Stimulated activated CD4-positive, alpha-beta T cell treated with anti-CD3 and anti-CD28 coated beads, Interleukin-1b, Interleukin-23, amount 100 ng/mL, for 4 hours (primary cell): ENCODE data around the gene CLTC.

ENCODE experiments used
- DNase-seq, 2 donors: peaks; one replicate each; pipeline ENCODE4 v3.0.0-alpha.2; 2020; ENCODE audit warnings: low read depth in 2 of 2

The CLTC gene

GRCh38 chr17:59680314-59680713 is 60.6 kb downstream of the CLTC start:
- no peak for DNase-seq

GRCh38 chr17:59683283-59683682 is 63.6 kb downstream of the CLTC start:
- DNase-seq: no peak

- DNase-seq: no peak
Observed at GRCh38 chr17:59684967-59685366, 65.3 kb downstream of the CLTC start.

- no peak for DNase-seq
Observed at GRCh38 chr17:59688008-59688407, 68.3 kb downstream of the CLTC start.

GRCh38 chr17:59688496-59688895 is 68.8 kb downstream of the CLTC start:
- DNase-seq: no peak

- no peak for DNase-seq
Observed at GRCh38 chr17:59693582-59693981, 73.9 kb downstream of the CLTC start.

- no peak for DNase-seq
Observed at GRCh38 chr17:59694344-59694743, 74.6 kb downstream of the CLTC start.

GRCh38 chr17:59695945-59696681 is 76.4 kb downstream of the CLTC start:
- no peak for DNase-seq

GRCh38 chr17:59696682-59697277 is 77.1 kb downstream of the CLTC start:
- no peak for DNase-seq

GRCh38 chr17:59698143-59698542 is 78.4 kb downstream of the CLTC start:
- DNase-seq: no peak

- DNase-seq: no peak
Observed at GRCh38 chr17:59699218-59699617, 79.5 kb downstream of the CLTC start.

GRCh38 chr17:59699786-59700185 is 80.1 kb downstream of the CLTC start:
- no peak for DNase-seq

- no peak for DNase-seq
Observed at GRCh38 chr17:59702304-59702703, 82.6 kb downstream of the CLTC start.

- DNase-seq: peak; percentile 78 to 81
Observed at GRCh38 chr17:59707149-59707970, 87.7 kb downstream of the CLTC start, which contains the start of the genes PTRH2 and VMP1. TSS of gene PTRH2 (minus strand) at chr17:59707430. CDS start at chr17:59697978, 9,452 bp downstream. TSS of gene VMP1 (plus strand) at chr17:59707654. CDS start at chr17:59731447, 23,793 bp downstream.

GRCh38 chr17:59707971-59708430 is 88.3 kb downstream of the CLTC start:
- DNase-seq: no peak

GRCh38 chr17:59711936-59712335 is 92.2 kb downstream of the CLTC start:
- no peak for DNase-seq

GRCh38 chr17:59712862-59713261 is 93.2 kb downstream of the CLTC start:
- DNase-seq: no peak

GRCh38 chr17:59714255-59714654 is 94.6 kb downstream of the CLTC start:
- DNase-seq: no peak

GRCh38 chr17:59716427-59716826 is 96.7 kb downstream of the CLTC start:
- no peak for DNase-seq

- DNase-seq: no peak
Observed at GRCh38 chr17:59719526-59719925, 99.8 kb downstream of the CLTC start.

- DNase-seq: no peak
Observed at GRCh38 chr17:59722623-59723022, 102.9 kb downstream of the CLTC start.

GRCh38 chr17:59723041-59723440 is 103.3 kb downstream of the CLTC start:
- DNase-seq: no peak
